IMR-90 (cell line): ENCODE measurements around the gene HORMAD2. TPM values are rescaled to one million over a fixed set of nuclear protein-coding genes. Genes with fewer than 3 reads are reported as not detected.

ENCODE experiments used
- ATAC-seq: fragments of 200-7000 bp; cut with Tn5 transposase; 2 replicates; pipeline ENCODE4 v1.9.1; 2020; ENCODE audit warnings: low read depth, mild to moderate bottlenecking, moderate library complexity
- BruUV-seq: library from RNA; stranded (reverse); fragments of 400-500 nt; replicated peaks from 2 replicates; lab custom pipeline; 2021; lab: Mats Ljungman, UMichigan
- CTCF ChIA-PET: fragments of 300-600 bp; formaldehyde crosslinking; extraction: SDS; loops from one replicate; lab custom pipeline; 2021; ENCODE audit warnings: antibody characterized with exemption; lab: Yijun Ruan, JAX
- POLR2A ChIA-PET: fragments of 300-600 bp; sonication (Branson Sonifier 250); formaldehyde crosslinking; loops from one replicate; lab custom pipeline; 2022; ENCODE audit warnings: antibody characterized with exemption; ENCODE audit not compliant: unreplicated experiment; lab: Charles Lee
- DNase-seq: peaks from one replicate; pipeline ENCODE4 v3.0.0; 2013
- H2AFZ ChIP-seq: replicated peaks from 2 replicates; pipeline ENCODE3; 2013; ENCODE audit warnings: low read length, mild to moderate bottlenecking; ENCODE audit not compliant: poor library complexity
- H2AK5ac ChIP-seq: 2 replicates; pipeline ENCODE4 v1.6.1; 2013; ENCODE audit warnings: low read depth, low read length, inconsistent platforms
- H2AK9ac ChIP-seq: replicated peaks from 2 replicates; pipeline ENCODE3; 2013; ENCODE audit warnings: mild to moderate bottlenecking, low read depth, low read length, moderate library complexity; ENCODE audit not compliant: poor library complexity
- H2BK120ac ChIP-seq: 2 replicates; pipeline ENCODE4 v1.6.1; 2013; ENCODE audit warnings: low read depth, low read length, inconsistent platforms
- H2BK15ac ChIP-seq: 3 replicates; pipeline ENCODE4 v1.6.1; 2013; ENCODE audit warnings: low read depth, low read length, inconsistent platforms
- H2BK20ac ChIP-seq: 2 replicates; pipeline ENCODE4 v1.6.1; 2013; ENCODE audit warnings: low read depth, mild to moderate bottlenecking, inconsistent platforms, low read length, moderate library complexity
- H2BK5ac ChIP-seq: 2 replicates; pipeline ENCODE4 v1.6.1; 2013; ENCODE audit warnings: mild to moderate bottlenecking, low read depth, low read length, inconsistent platforms; ENCODE audit not compliant: poor library complexity, severe bottlenecking
- H3K14ac ChIP-seq: replicated peaks from 2 replicates; pipeline ENCODE4 v1.6.1; 2013; ENCODE audit warnings: low read depth, low read length, inconsistent platforms
- H3K18ac ChIP-seq: 2 replicates; pipeline ENCODE4 v1.6.1; 2013; ENCODE audit warnings: low read depth, low read length, control low read depth
- H3K23ac ChIP-seq: 2 replicates; pipeline ENCODE4 v1.6.1; 2013; ENCODE audit warnings: low read depth, low read length, inconsistent platforms
- H3K27ac ChIP-seq: 2 replicates; pipeline ENCODE4 v1.5.1; 2013; ENCODE audit warnings: mild to moderate bottlenecking, control low read depth, low read length; ENCODE audit not compliant: insufficient read depth
- H3K27me3 ChIP-seq: 2 replicates; pipeline ENCODE4 v1.6.1; 2013; ENCODE audit warnings: low read length; ENCODE audit not compliant: control insufficient read depth, insufficient read depth
- H3K36me3 ChIP-seq: 2 replicates; pipeline ENCODE4 v1.6.1; 2013; ENCODE audit warnings: low read length, mixed read lengths; ENCODE audit not compliant: control insufficient read depth, insufficient read depth
- H3K4ac ChIP-seq: 2 replicates; pipeline ENCODE4 v1.6.1; 2013; ENCODE audit warnings: low read depth, low read length, inconsistent platforms
- H3K4me1 ChIP-seq: 2 replicates; pipeline ENCODE4 v1.6.1; 2013; ENCODE audit warnings: low read length, mixed read lengths; ENCODE audit not compliant: control insufficient read depth, insufficient read depth
- H3K4me2 ChIP-seq: 2 replicates; pipeline ENCODE4 v1.6.1; 2013; ENCODE audit warnings: low read depth, mild to moderate bottlenecking, control low read depth, low read length, moderate library complexity
- H3K4me3 ChIP-seq: 2 replicates; pipeline ENCODE4 v1.5.1; 2013; ENCODE audit warnings: low read depth, mild to moderate bottlenecking, control low read depth, low read length, moderate library complexity; ENCODE audit not compliant: insufficient read depth
- H3K56ac ChIP-seq: 2 replicates; pipeline ENCODE4 v1.6.1; 2013; ENCODE audit warnings: low read length, inconsistent platforms; ENCODE audit not compliant: insufficient read depth; ENCODE audit errors: extremely low read depth
- H3K79me1 ChIP-seq, 2 experiments: 2 replicates each; pipeline ENCODE4 v1.6.1; 2013; ENCODE audit warnings: low read length in 2 of 2, inconsistent platforms in 1 of 2, low read depth in 1 of 2
- H3K9ac ChIP-seq: 2 replicates; pipeline ENCODE4 v1.6.1; 2013; ENCODE audit warnings: low read depth, low read length, control low read depth
- H3K9me1 ChIP-seq: 2 replicates; pipeline ENCODE4 v1.6.1; 2013; ENCODE audit warnings: low read length, inconsistent platforms; ENCODE audit not compliant: insufficient read depth
- H3K9me3 ChIP-seq: 2 replicates; pipeline ENCODE4 v1.6.1; 2013; ENCODE audit warnings: low read length; ENCODE audit not compliant: control insufficient read depth, insufficient read depth
- H4K20me1 ChIP-seq: 2 replicates; pipeline ENCODE4 v1.6.1; 2013; ENCODE audit warnings: low read length, inconsistent platforms; ENCODE audit not compliant: insufficient read depth
- H4K5ac ChIP-seq: 2 replicates; pipeline ENCODE4 v1.6.1; 2013; ENCODE audit warnings: mild to moderate bottlenecking, low read depth, low read length, control low read depth
- H4K8ac ChIP-seq, 2 experiments: 2 replicates each; pipeline ENCODE4 v1.6.1; 2013; ENCODE audit warnings: low read depth in 2 of 2, low read length in 2 of 2, control low read depth in 1 of 2, inconsistent platforms in 1 of 2
- H4K91ac ChIP-seq: 2 replicates; pipeline ENCODE4 v1.6.1; 2013; ENCODE audit warnings: low read depth, low read length, inconsistent platforms; ENCODE audit not compliant: insufficient read depth
- BHLHE40 ChIP-seq: fragments of 150-350 bp; IDR thresholded peaks from 2 replicates; pipeline ENCODE4 v1.6.1; 2016; ENCODE audit warnings: mild to moderate bottlenecking, low read depth, low read length
- CEBPB ChIP-seq: IDR thresholded peaks from 2 replicates; pipeline ENCODE4 v1.6.1; 2012; ENCODE audit warnings: low read depth, low read length, improper control_type of control experiment
- CHD1 ChIP-seq: IDR thresholded peaks from 2 replicates; pipeline ENCODE4 v1.6.1; 2012; ENCODE audit warnings: low read depth, low read length, improper control_type of control experiment
- ELK1 ChIP-seq: fragments of 150-350 bp; IDR thresholded peaks from 2 replicates; pipeline ENCODE4 v1.6.1; 2016; ENCODE audit warnings: low read depth, mild to moderate bottlenecking, low read length, moderate library complexity, borderline replicate concordance
- MAFK ChIP-seq: IDR thresholded peaks from 2 replicates; pipeline ENCODE4 v1.6.1; 2012; ENCODE audit warnings: low read depth, low read length, improper control_type of control experiment
- MAZ ChIP-seq: IDR thresholded peaks from 2 replicates; pipeline ENCODE4 v1.6.1; 2012; ENCODE audit warnings: low read depth, mild to moderate bottlenecking, low read length, improper control_type of control experiment, moderate library complexity, borderline replicate concordance
- MXI1 ChIP-seq: IDR thresholded peaks from 2 replicates; pipeline ENCODE4 v1.6.1; 2012; ENCODE audit warnings: low read depth, mild to moderate bottlenecking, low read length, moderate library complexity, borderline replicate concordance
- NFE2L2 ChIP-seq: fragments of 150-350 bp; IDR thresholded peaks from 2 replicates; pipeline ENCODE4 v1.6.1; 2016; ENCODE audit warnings: low read depth, mild to moderate bottlenecking, low read length
- RAD21 ChIP-seq: IDR thresholded peaks from 2 replicates; pipeline ENCODE4 v1.6.1; 2012; ENCODE audit warnings: low read length, improper control_type of control experiment
- USF2 ChIP-seq: fragments of 150-350 bp; IDR thresholded peaks from 2 replicates; pipeline ENCODE4 v1.6.1; 2017; ENCODE audit warnings: mild to moderate bottlenecking, antibody characterized with exemption, low read length, low read depth
- WGBS, 2 experiments: methylation state at CpG; one replicate each; pipeline versions ENCODE4 v1.1.5 to v1.1.7; 2013; ENCODE audit warnings: missing lambda C conversion rate in 2 of 2; ENCODE audit not compliant: insufficient read length in 1 of 2; ENCODE audit errors: extremely low coverage in 2 of 2; 5-methylcytosine and 5-hydroxymethylcytosine counted together
- dilution Hi-C: fragments of 300-500 bp; cut with HindIII; formaldehyde crosslinking; loops from one replicate; pipeline ENCODE4 v1.14.3; 2018; ENCODE audit warnings: low sequenced_read_pairs; ENCODE audit not compliant: unreplicated experiment
- in situ Hi-C: fragments of 300-500 bp; cut with MboI; formaldehyde crosslinking; loops from 3 replicates; pipeline ENCODE4 v1.14.3; 2019; ENCODE audit warnings: low sequenced_read_pairs, inconsistent platforms, mixed read lengths
- intact Hi-C: fragments of 100-400 bp; cut with micrococcal nuclease; formaldehyde crosslinking; loops from 2 replicates; pipeline ENCODE4 v1.10.0; 2022
- polyA plus RNA-seq, 3 experiments: library from polyadenylated mRNA; depleted of rRNA; stranded (reverse); fragments of >200 nt; gene quantifications; 2 replicates each; pipeline ENCODE4 v1.2.3, GENCODE V29; 2012; ENCODE audit warnings: low replicate concordance in 1 of 3
- total RNA-seq: library from RNA; depleted of rRNA; stranded (reverse); fragments of >200 nt; gene quantifications from 2 replicates; pipeline ENCODE4 v1.2.3, GENCODE V29; 2012
- TF ChIP-seq, protein P1 (sequence below): conservative IDR thresholded peaks from 2 replicates; pipeline ENCODE4 v1.5.1; 2012; ENCODE audit warnings: mild to moderate bottlenecking, low read depth, low read length, improper control_type of control experiment

Gene HORMAD2
- total and polyA plus RNA-seq, 2 of the 4 experiments (the other 2 are of a cell fraction), result not detected

DNA sequence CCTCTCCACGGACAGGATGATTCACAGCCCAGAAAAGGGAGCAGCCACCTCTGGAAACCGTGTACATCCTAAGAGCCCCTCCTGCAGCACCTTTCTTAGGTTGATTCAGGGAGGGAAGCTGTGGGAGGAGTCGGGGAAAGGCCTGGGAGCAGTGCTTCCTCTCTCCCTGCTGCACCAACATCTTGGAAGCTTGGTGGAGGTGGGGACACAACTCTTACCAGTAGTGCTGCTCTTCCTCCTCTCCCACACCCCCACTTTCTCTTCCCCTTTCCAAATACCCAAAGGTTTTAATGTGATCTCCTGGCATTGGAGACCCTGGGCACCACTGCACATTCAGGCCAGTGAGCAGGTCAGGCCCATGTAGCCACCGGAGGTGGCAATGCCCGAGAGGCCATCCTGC, 46.4 kb upstream of the HORMAD2 start:
- H3K79me1 ChIP-seq, result no peaks in the 10 kb centered on the region; a peak in 1 of 4 replicates
- in situ Hi-C loops, result no loop called here
- no peaks in the 10 kb centered on the region for H3K9me3 ChIP-seq
- CTCF ChIA-PET, result no interaction called here
- intact Hi-C loops, result no loop called here
- H2BK20ac ChIP-seq, result no peak overlapping the region
- H3K23ac ChIP-seq, result no peak overlapping the region
- no peak overlapping the region for H2AK5ac ChIP-seq
- H3K4me1 ChIP-seq, result peaks cover 5% of the 10 kb centered on the region
- no peak for DNase-seq
- no peak overlapping the region for H3K56ac ChIP-seq
- no peak overlapping the region for H3K27ac ChIP-seq
- no peak overlapping the region for H2AK9ac ChIP-seq
- POLR2A ChIA-PET, result no interaction called here
- H4K91ac ChIP-seq, result no peak overlapping the region
- no peak overlapping the region for H3K4me2 ChIP-seq
- no peak overlapping the region for H3K9ac ChIP-seq
- peaks cover 16% of the 10 kb centered on the region for H3K9me1 ChIP-seq
- dilution Hi-C loops, result loop anchor here (25.0 kb wide), 1 partner anchor 347 kb away; no protein-coding TSS in a partner anchor
- peaks cover 2% of the 10 kb centered on the region; the same call in 1 of the 2 replicates for H3K36me3 ChIP-seq
- no peak overlapping the region for H3K18ac ChIP-seq
- H2AFZ ChIP-seq, result no peak overlapping the region
- no peak overlapping the region for H4K8ac ChIP-seq
- TF ChIP-seq, protein P1, sequence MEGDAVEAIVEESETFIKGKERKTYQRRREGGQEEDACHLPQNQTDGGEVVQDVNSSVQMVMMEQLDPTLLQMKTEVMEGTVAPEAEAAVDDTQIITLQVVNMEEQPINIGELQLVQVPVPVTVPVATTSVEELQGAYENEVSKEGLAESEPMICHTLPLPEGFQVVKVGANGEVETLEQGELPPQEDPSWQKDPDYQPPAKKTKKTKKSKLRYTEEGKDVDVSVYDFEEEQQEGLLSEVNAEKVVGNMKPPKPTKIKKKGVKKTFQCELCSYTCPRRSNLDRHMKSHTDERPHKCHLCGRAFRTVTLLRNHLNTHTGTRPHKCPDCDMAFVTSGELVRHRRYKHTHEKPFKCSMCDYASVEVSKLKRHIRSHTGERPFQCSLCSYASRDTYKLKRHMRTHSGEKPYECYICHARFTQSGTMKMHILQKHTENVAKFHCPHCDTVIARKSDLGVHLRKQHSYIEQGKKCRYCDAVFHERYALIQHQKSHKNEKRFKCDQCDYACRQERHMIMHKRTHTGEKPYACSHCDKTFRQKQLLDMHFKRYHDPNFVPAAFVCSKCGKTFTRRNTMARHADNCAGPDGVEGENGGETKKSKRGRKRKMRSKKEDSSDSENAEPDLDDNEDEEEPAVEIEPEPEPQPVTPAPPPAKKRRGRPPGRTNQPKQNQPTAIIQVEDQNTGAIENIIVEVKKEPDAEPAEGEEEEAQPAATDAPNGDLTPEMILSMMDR, result no peak
- TF ChIP-seq MAZ (no peak), ELK1 (no peak), CEBPB (no peak), RAD21 (no peak), USF2 (no peak), MXI1 (no peak), CHD1 (no peak), BHLHE40 (no peak), MAFK (no peak), NFE2L2 (no peak)
- no peak overlapping the region for H4K5ac ChIP-seq
- no peaks in the 10 kb centered on the region for H4K20me1 ChIP-seq
- no peak for ATAC-seq
- H3K27me3 ChIP-seq, result no peaks in the 10 kb centered on the region
- no peak overlapping the region for H2BK120ac ChIP-seq
- H2BK15ac ChIP-seq, result no peak overlapping the region
- H3K4ac ChIP-seq, result no peak overlapping the region
- H2BK5ac ChIP-seq, result no peak overlapping the region
- BruUV-seq, result no TSS peak
- H3K4me3 ChIP-seq, result no peak overlapping the region
- WGBS, 2 experiments, result 100% methylated on average over 2 of the region's 5 CpGs; no CpG with 5 or more reads in 1 of the 2 experiments
- H3K14ac ChIP-seq, result no peak overlapping the region
